Esophagus (tissue), 2 donors: Measurements from ENCODE around the gene CDK16. TPM values are rescaled to one million over a fixed set of nuclear protein-coding genes. Genes with fewer than 3 reads are reported as not detected.

Experiments used
- H3K27ac ChIP-seq, 2 donors: one replicate each; pipeline ENCODE4 v1.5.1; 2013; ENCODE audit warnings: low read depth in 2 of 2, mild to moderate bottlenecking in 2 of 2, inconsistent platforms in 1 of 2, low read length in 1 of 2, moderate library complexity in 1 of 2
- H3K27me3 ChIP-seq, 2 donors: one replicate each; pipeline ENCODE4 v1.6.1; 2013; ENCODE audit warnings: low read length in 2 of 2, control low read depth in 1 of 2, mild to moderate bottlenecking in 1 of 2; ENCODE audit not compliant: insufficient read depth in 2 of 2, control insufficient read depth in 1 of 2
- H3K36me3 ChIP-seq, 2 donors: one replicate each; pipeline ENCODE4 v1.6.1; 2013; ENCODE audit warnings: low read length in 1 of 2; ENCODE audit not compliant: control insufficient read depth in 2 of 2, insufficient read depth in 2 of 2
- H3K4me1 ChIP-seq, 2 donors: one replicate each; pipeline ENCODE4 v1.6.1; 2013; ENCODE audit warnings: low read length in 1 of 2; ENCODE audit not compliant: control insufficient read depth in 2 of 2, insufficient read depth in 2 of 2
- H3K4me3 ChIP-seq, 2 donors: one replicate each; pipeline ENCODE4 v1.5.1; 2013; ENCODE audit warnings: low read length in 2 of 2, mild to moderate bottlenecking in 2 of 2, low read depth in 1 of 2, moderate library complexity in 1 of 2
- H3K9me3 ChIP-seq, 2 donors: one replicate each; pipeline ENCODE4 v1.6.1; 2013; ENCODE audit warnings: mild to moderate bottlenecking in 2 of 2, low read depth in 1 of 2, low read length in 1 of 2, moderate library complexity in 1 of 2; ENCODE audit not compliant: control insufficient read depth in 2 of 2, insufficient read depth in 1 of 2
- WGBS, 2 donors: extraction: QIAGEN DNeasy Blood & Tissue Kit; methylation state at CpG; one replicate each; pipeline ENCODE4 v1.1.7; 2013; 5-methylcytosine and 5-hydroxymethylcytosine counted together
- polyA plus RNA-seq, 2 donors: library from polyadenylated mRNA; stranded (reverse); fragments of 200-250 nt; gene quantifications; one replicate each; pipeline ENCODE4 v1.2.3, GENCODE V29; 2013
- donor health status: healthy with polysubstance abuse.
- donor health status: Bipolar disorder and iron deficiency.

The CDK16 gene
- polyA plus RNA-seq, 2 donors: 47.5 to 59.8 TPM

DNA sequence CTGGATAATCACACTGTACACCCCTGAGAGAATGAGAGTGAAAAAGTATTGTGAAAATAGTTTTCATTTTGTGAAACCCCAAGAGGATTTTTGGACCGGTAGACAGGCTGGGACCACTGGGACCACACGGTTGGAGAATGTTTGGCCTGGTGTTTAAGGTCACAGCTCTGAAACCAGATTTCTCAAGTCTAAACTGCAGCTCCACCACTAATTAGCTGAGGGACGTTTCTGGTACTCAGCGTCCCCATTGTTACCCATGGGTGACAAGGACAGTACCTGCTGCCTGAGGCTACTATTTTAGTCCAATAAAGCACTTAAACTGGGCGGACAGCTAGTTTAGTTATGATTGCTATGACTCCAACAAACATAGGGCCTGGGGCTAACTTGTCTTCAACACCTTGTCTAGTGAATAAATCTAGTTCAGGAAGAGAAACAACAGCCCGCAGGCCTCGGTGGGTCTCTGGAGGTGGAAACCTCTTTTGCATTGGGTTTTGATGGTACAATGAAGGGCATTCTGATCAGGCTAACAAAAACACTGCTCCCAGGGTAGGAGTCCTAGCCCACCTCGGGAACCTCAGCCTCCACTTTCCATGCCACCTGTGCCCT is 13.8 kb downstream of the CDK16 start:
- Histone ChIP-seq H3K27me3 (no peaks in the 10 kb centered on the region), H3K27ac (peak overlapping the region; percentile 84 to 100), H3K4me3 (peak overlapping the region; percentile 46 to 77), H3K36me3 (peaks cover 0 to 6% of the 10 kb centered on the region in 2 donors), H3K4me1 (no peaks in the 10 kb centered on the region), H3K9me3 (no peaks in the 10 kb centered on the region)
- 46 to 59% methylated on average over 8 of the region's 8 CpGs for WGBS, 2 donors

DNA sequence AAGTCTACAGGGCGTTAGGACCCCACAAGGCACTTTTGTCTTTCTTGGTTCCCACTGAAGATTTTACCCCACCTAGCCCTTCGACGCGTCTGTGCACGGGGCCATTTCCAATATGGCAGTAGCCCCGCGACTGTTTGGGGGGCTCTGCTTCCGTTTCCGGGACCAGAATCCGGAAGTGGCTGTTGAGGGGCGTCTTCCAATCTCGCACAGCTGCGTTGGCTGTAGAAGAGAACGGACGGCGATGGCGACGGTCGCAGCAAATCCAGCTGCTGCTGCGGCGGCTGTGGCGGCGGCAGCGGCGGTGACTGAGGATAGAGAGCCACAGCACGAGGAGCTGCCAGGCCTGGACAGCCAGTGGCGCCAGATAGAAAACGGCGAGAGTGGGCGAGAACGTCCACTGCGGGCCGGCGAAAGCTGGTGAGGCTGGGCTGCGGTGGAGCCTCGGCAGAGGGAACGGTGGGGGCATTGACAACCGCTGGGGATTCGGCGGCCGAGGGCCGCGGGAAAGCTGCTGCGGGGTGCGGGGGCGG is 14.4 kb downstream of the CDK16 start, which contains the start of gene USP11:
Gene USP11, plus strand, starts transcription at position 207 of the 530 bp plus-strand sequence. Its CDS starts 35 bp downstream, at position 242.
- Histone ChIP-seq H3K4me3 (peak within 1 kb of the TSS; percentile 46 to 77), H3K36me3 (peaks cover 0 to 5% of the 10 kb centered on the region in 2 donors), H3K27me3 (no peaks in the 10 kb centered on the region), H3K27ac (peak within 1 kb of the TSS; percentile 84 to 100), H3K9me3 (no peaks in the 10 kb centered on the region), H3K4me1 (no peaks in the 10 kb centered on the region)
- 1 to 14% methylated on average over 42 to 46 of the region's 46 CpGs for WGBS, 2 donors

- Histone ChIP-seq H3K9me3 (no peaks in the 10 kb centered on the region), H3K27ac (peak overlapping the region; percentile 84 to 100), H3K36me3 (peaks cover 0 to 5% of the 10 kb centered on the region in 2 donors), H3K4me3 (peak overlapping the region; percentile 46 to 77), H3K27me3 (no peaks in the 10 kb centered on the region), H3K4me1 (no peaks in the 10 kb centered on the region)
- 0 to 19% methylated on average over 48 to 51 of the region's 51 CpGs for WGBS, 2 donors
Observed at GRCh38 chrX:47233333-47234113, 15.0 kb downstream of the CDK16 start.

DNA sequence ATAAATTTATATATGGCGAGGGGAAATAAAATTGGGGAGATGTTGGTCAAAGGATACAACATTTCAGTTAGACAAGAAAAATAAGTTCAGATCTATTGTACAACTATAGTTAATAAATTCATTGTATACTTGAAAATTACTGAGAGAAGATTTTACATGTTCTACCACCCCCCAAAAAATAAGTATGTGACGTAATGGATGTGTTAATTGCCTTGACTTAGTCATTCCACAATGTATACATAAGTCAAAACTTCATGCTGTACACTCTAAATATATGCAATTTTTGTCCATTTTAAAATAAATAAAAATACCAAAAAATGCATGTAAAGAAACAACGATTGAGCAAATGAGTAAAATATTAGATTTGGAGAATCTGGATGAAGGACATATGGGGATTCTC is 16.1 kb downstream of the CDK16 start:
- WGBS, 2 donors: 41 to 59% methylated on average over 3 of the region's 3 CpGs
- Histone ChIP-seq H3K27me3 (no peaks in the 10 kb centered on the region), H3K36me3 (no peaks in the 10 kb centered on the region), H3K4me1 (no peaks in the 10 kb centered on the region), H3K9me3 (no peaks in the 10 kb centered on the region), H3K27ac (no peak overlapping the region), H3K4me3 (no peak overlapping the region)

GRCh38 chrX:47235691-47236103 is 17.2 kb downstream of the CDK16 start:
- Histone ChIP-seq H3K27me3 (no peaks in the 10 kb centered on the region), H3K36me3 (peaks cover 0 to 6% of the 10 kb centered on the region in 2 donors), H3K27ac (no peak overlapping the region), H3K4me3 (no peak overlapping the region), H3K4me1 (no peaks in the 10 kb centered on the region), H3K9me3 (no peaks in the 10 kb centered on the region)
- 68 to 79% methylated on average over 4 of the region's 4 CpGs for WGBS, 2 donors

GRCh38 chrX:47239199-47239598 is 20.7 kb downstream of the CDK16 start:
- no peaks in the 10 kb centered on the region for H3K27me3 ChIP-seq
- H3K36me3 ChIP-seq: peaks cover 0 to 20% of the 10 kb centered on the region in 2 donors
- H3K4me3 ChIP-seq: no peak overlapping the region
- H3K4me1 ChIP-seq: no peaks in the 10 kb centered on the region
- H3K27ac ChIP-seq: no peak overlapping the region
- H3K9me3 ChIP-seq: no peaks in the 10 kb centered on the region
- WGBS, 2 donors: 84 to 96% methylated on average over 8 of the region's 8 CpGs

DNA sequence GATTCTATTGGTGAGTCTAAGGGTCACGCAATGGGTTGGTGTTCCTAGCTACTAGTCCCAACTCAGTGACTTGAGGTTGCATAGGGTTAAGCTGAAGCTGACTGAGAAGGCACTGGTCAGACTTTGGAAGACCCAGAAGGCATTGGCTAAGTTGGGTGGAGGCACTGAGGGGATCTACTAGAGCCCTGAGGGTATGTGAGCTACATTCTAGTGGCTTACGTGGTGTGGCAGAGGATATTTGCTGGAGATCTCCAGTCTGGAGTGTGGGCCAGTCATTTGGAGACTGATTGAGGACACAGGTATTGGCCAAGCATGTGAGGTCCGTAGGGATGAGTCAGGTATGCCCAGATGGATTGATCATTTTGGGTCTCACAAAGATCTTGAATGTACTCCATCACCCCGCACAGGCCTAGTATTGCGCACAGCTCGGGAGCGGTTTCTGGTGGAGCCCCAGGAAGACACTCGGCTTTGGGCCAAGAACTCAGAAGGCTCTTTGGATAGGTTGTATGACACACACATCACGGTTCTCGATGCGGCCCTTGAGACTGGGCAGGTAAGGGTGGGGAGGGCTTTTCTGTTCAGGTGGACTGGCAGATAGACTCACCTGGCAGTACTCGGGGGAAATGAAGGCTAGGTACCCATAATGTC is 21.5 kb downstream of the CDK16 start:
- Histone ChIP-seq H3K9me3 (no peaks in the 10 kb centered on the region), H3K4me1 (no peaks in the 10 kb centered on the region), H3K27ac (no peak overlapping the region), H3K4me3 (no peak overlapping the region), H3K27me3 (no peaks in the 10 kb centered on the region), H3K36me3 (peaks cover 0 to 25% of the 10 kb centered on the region in 2 donors)
- WGBS, 2 donors: 94 to 96% methylated on average over 12 of the region's 12 CpGs

DNA sequence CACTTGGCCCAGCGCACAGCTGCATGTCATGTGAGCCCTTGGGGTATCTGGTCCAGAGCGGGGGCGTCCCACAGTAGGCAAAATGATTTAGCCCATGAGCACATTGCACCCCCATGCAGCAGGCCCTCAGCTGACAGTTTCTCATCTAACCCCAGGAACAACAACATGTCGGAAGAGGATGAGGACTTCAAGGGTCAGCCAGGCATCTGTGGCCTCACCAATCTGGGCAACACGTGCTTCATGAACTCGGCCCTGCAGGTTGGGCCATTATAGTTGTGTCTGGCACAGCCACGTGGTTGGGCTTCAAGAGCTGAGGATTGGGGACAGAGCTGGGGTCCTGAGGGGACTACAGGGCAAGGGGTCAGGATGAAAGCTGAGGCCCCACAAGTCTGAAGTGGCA is 22.1 kb downstream of the CDK16 start:
- H3K27ac ChIP-seq: no peak overlapping the region
- H3K4me3 ChIP-seq: no peak overlapping the region
- no peaks in the 10 kb centered on the region for H3K4me1 ChIP-seq
- H3K36me3 ChIP-seq: peaks cover 0 to 26% of the 10 kb centered on the region in 2 donors
- no peaks in the 10 kb centered on the region for H3K27me3 ChIP-seq
- 84 to 94% methylated on average over 7 of the region's 7 CpGs for WGBS, 2 donors
- H3K9me3 ChIP-seq: no peaks in the 10 kb centered on the region

- Histone ChIP-seq H3K27ac (no peak overlapping the region), H3K9me3 (no peaks in the 10 kb centered on the region), H3K4me3 (no peak overlapping the region), H3K36me3 (peaks cover 0 to 30% of the 10 kb centered on the region in 2 donors), H3K4me1 (no peaks in the 10 kb centered on the region), H3K27me3 (no peaks in the 10 kb centered on the region)
- 92 to 96% methylated on average over 18 of the region's 18 CpGs for WGBS, 2 donors
Observed at GRCh38 chrX:47241201-47242011, 22.9 kb downstream of the CDK16 start.
